Ascending aorta (tissue), 2 donors: ENCODE results near the gene ZSWIM9. TPM values are rescaled to one million over a fixed set of nuclear protein-coding genes. Genes with fewer than 3 reads are reported as not detected.
A peak's percentile ranks its signal among the peaks of the same experiment; 100 is the strongest.

Experiments
- DNase-seq, 2 donors: peaks; one replicate each; pipeline ENCODE4 v3.0.0-alpha.2; 2019; ENCODE audit warnings: low spot score in 2 of 2
- H3K27ac ChIP-seq, 2 donors: fragments of 200-600 bp; sonication (generic); one replicate each; pipeline ENCODE4 v1.5.1; 2016 to 2017; ENCODE audit warnings: mild to moderate bottlenecking in 1 of 2
- H3K27me3 ChIP-seq: fragments of 200-600 bp; sonication (generic); one replicate; pipeline ENCODE4 v1.5.1; 2017
- H3K36me3 ChIP-seq, 2 donors: fragments of 200-600 bp; sonication (generic); one replicate each; pipeline ENCODE4 v1.5.1; 2016
- H3K4me1 ChIP-seq, 2 donors: fragments of 200-600 bp; sonication (generic); one replicate each; pipeline ENCODE4 v1.5.1; 2016 to 2017; ENCODE audit warnings: mild to moderate bottlenecking in 1 of 2
- H3K4me3 ChIP-seq, 2 donors: fragments of 200-600 bp; sonication (generic); one replicate each; pipeline ENCODE4 v1.5.1; 2016 to 2017; ENCODE audit warnings: mild to moderate bottlenecking in 1 of 2
- H3K9me3 ChIP-seq, 2 donors: fragments of 200-600 bp; sonication (generic); one replicate each; pipeline ENCODE4 v1.5.1; 2016
- CTCF ChIP-seq, 3 experiments: fragments of 200-600 bp in 2 of 3; fragments of 450-650 bp in 1 of 3; sonication (generic) in 2 of 3; IDR thresholded peaks; one replicate each; pipeline ENCODE4 v1.5.1; 2016 to 2019; ENCODE audit warnings: antibody characterized with exemption in 3 of 3, mild to moderate bottlenecking in 1 of 3, moderate library complexity in 1 of 3
- intact Hi-C: fragments of 100-400 bp; cut with DNase I; formaldehyde crosslinking; loops from one replicate; pipeline ENCODE4 v1.15.1; 2023
- total RNA-seq: library from RNA; depleted of rRNA; stranded (reverse); fragments of >200 nt; gene quantifications from one replicate; pipeline ENCODE4 v1.1.0, GENCODE V29; 2016

ZSWIM9 gene
- total RNA-seq, result 16.0 TPM

GRCh38 chr19:48169939-48170803 lies at the start of gene ZSWIM9, which contains the start of gene LIG1:
Gene ZSWIM9 (plus strand): TSS chr19:48170680. CDS start chr19:48171803, 1,123 bp downstream.
Gene LIG1 (minus strand): TSS chr19:48170344. CDS start chr19:48165566, 4,778 bp downstream.
- peak; percentile 65 to 93 for DNase-seq
- Histone ChIP-seq H3K4me3 (peak within 1 kb of the TSS; percentile 65 to 85), H3K27me3 (no peaks in the 10 kb centered on the region), H3K27ac (peak within 1 kb of the TSS; percentile 82 to 88), H3K4me1 (peaks cover 3 to 7% of the 10 kb centered on the region in 2 donors), H3K36me3 (peaks cover 12 to 26% of the 10 kb centered on the region in 2 donors), H3K9me3 (no peaks in the 10 kb centered on the region)
- peak in 1 of 3 experiments; percentile 14 for TF ChIP-seq CTCF (IDR thresholded peaks at IDR 0.05)
- intact Hi-C loops, result loop anchor here (2.0 kb wide), 2 partner anchors 33 to 87 kb away; no protein-coding TSS in a partner anchor

- no peak for DNase-seq
- Histone ChIP-seq H3K27me3 (no peaks in the 10 kb centered on the region), H3K36me3 (peaks cover 7 to 10% of the 10 kb centered on the region in 2 donors), H3K4me3 (no peak overlapping the region), H3K4me1 (no peaks in the 10 kb centered on the region), H3K9me3 (no peaks in the 10 kb centered on the region), H3K27ac (no peak overlapping the region)
- intact Hi-C loops, result no loop called here
- TF ChIP-seq CTCF (IDR thresholded peaks at IDR 0.05), result no peak
Observed at GRCh38 chr19:48121066-48121465, 49.4 kb upstream of the ZSWIM9 start.

- H3K4me3 ChIP-seq, result no peak overlapping the region
- no peaks in the 10 kb centered on the region for H3K4me1 ChIP-seq
- no peaks in the 10 kb centered on the region for H3K27me3 ChIP-seq
- H3K9me3 ChIP-seq, result no peaks in the 10 kb centered on the region
- DNase-seq, result no peak
- H3K27ac ChIP-seq, result no peak overlapping the region
- no peak for TF ChIP-seq CTCF (IDR thresholded peaks at IDR 0.05)
- intact Hi-C loops, result no loop called here
- H3K36me3 ChIP-seq, result peaks cover 7 to 10% of the 10 kb centered on the region in 2 donors
Observed at GRCh38 chr19:48121909-48122371, 48.5 kb upstream of the ZSWIM9 start.

- Histone ChIP-seq H3K9me3 (no peaks in the 10 kb centered on the region), H3K27me3 (no peaks in the 10 kb centered on the region), H3K4me3 (no peak overlapping the region), H3K27ac (no peak overlapping the region), H3K4me1 (no peaks in the 10 kb centered on the region), H3K36me3 (peaks cover 8 to 13% of the 10 kb centered on the region in 2 donors)
- intact Hi-C loops, result no loop called here
- DNase-seq, result no peak
- TF ChIP-seq CTCF (IDR thresholded peaks at IDR 0.05), result no peak
Observed at GRCh38 chr19:48122421-48122820, 48.1 kb upstream of the ZSWIM9 start.

- no peak overlapping the region for H3K27ac ChIP-seq
- H3K36me3 ChIP-seq, result peaks cover 14 to 17% of the 10 kb centered on the region in 2 donors
- intact Hi-C loops, result no loop called here
- H3K27me3 ChIP-seq, result no peaks in the 10 kb centered on the region
- no peak overlapping the region for H3K4me3 ChIP-seq
- no peak for DNase-seq
- no peak for TF ChIP-seq CTCF (IDR thresholded peaks at IDR 0.05)
- no peaks in the 10 kb centered on the region for H3K4me1 ChIP-seq
- no peaks in the 10 kb centered on the region for H3K9me3 ChIP-seq
Observed at GRCh38 chr19:48123907-48124651, 46.4 kb upstream of the ZSWIM9 start.
